HepG2 (cell line): ENCODE data around the gene EPO. TPM values are rescaled to one million over a fixed set of nuclear protein-coding genes. Genes with fewer than 3 reads are reported as not detected.

ENCODE experiments used
- ASH2L ChIP-seq: fragments of 300-600, 200-600 bp; sonication (generic); IDR thresholded peaks from 2 replicates; pipeline ENCODE4 v1.7.0; 2017; ENCODE audit warnings: low read depth, mild to moderate bottlenecking, moderate library complexity, mixed read lengths, low read length; ENCODE audit not compliant: insufficient read length
- CBX1 ChIP-seq: IDR thresholded peaks from one replicate; pipeline ENCODE4 v1.6.1; 2016; ENCODE audit warnings: antibody characterized with exemption, low read depth
- EZH2 ChIP-seq: conservative IDR thresholded peaks from 2 replicates; pipeline ENCODE4 v1.6.1; 2012; ENCODE audit warnings: mild to moderate bottlenecking, low read depth, low read length, moderate library complexity
- MED13 ChIP-seq: sonication (generic); formaldehyde crosslinking; IDR thresholded peaks from 2 replicates; pipeline ENCODE4 v1.5.0; 2020; ENCODE audit warnings: missing genetic modification reagents
- NR2F1 ChIP-seq, 2 experiments: fragments of 450-650 bp in 1 of 2; formaldehyde crosslinking in 1 of 2; IDR thresholded peaks; 2 replicates each; pipeline versions ENCODE4 v1.5.0 to v1.6.1; 2016 to 2020; ENCODE audit warnings: mild to moderate bottlenecking in 1 of 2, missing compliant biosample characterization in 1 of 2, missing genetic modification reagents in 1 of 2, moderate library complexity in 1 of 2
- PHF8 ChIP-seq: sonication (generic); formaldehyde crosslinking; IDR thresholded peaks from 2 replicates; pipeline ENCODE4 v1.5.0; 2020; ENCODE audit warnings: missing genetic modification reagents
- SMAD1 ChIP-seq: sonication (generic); formaldehyde crosslinking; IDR thresholded peaks from 2 replicates; pipeline ENCODE4 v1.4.0; 2020; ENCODE audit warnings: missing genetic modification reagents, low read depth, mild to moderate bottlenecking, borderline replicate concordance
- SOX5 ChIP-seq: IDR thresholded peaks from 2 replicates; pipeline ENCODE4 v1.6.1; 2016; ENCODE audit warnings: borderline replicate concordance
- ZBTB38 ChIP-seq: sonication (generic); formaldehyde crosslinking; IDR thresholded peaks from 2 replicates; pipeline ENCODE4 v1.5.1; 2020; ENCODE audit warnings: mild to moderate bottlenecking, missing genetic modification reagents
- ZBTB42 ChIP-seq: sonication (generic); formaldehyde crosslinking; IDR thresholded peaks from 2 replicates; pipeline ENCODE4 v1.5.0; 2020; ENCODE audit warnings: mild to moderate bottlenecking, missing genetic modification reagents
- ZFP82 ChIP-seq: sonication (generic); formaldehyde crosslinking; IDR thresholded peaks from 2 replicates; pipeline ENCODE4 v1.5.1; 2020; ENCODE audit warnings: mild to moderate bottlenecking, missing genetic modification reagents, borderline replicate concordance
- ZNF576 ChIP-seq: sonication (generic); formaldehyde crosslinking; IDR thresholded peaks from 2 replicates; pipeline ENCODE4 v1.4.0; 2020; ENCODE audit warnings: mild to moderate bottlenecking, missing genetic modification reagents
- ZNF598 ChIP-seq: sonication (generic); formaldehyde crosslinking; IDR thresholded peaks from 2 replicates; pipeline ENCODE4 v1.5.1; 2020; ENCODE audit warnings: mild to moderate bottlenecking, missing genetic modification reagents, borderline replicate concordance
- ZNF781 ChIP-seq: sonication (generic); formaldehyde crosslinking; IDR thresholded peaks from 2 replicates; pipeline ENCODE4 v1.5.1; 2020; ENCODE audit warnings: borderline replicate concordance, mild to moderate bottlenecking, missing genetic modification reagents; ENCODE audit errors: not compliant biosample characterization
- ZNF816 ChIP-seq: sonication (generic); formaldehyde crosslinking; IDR thresholded peaks from 2 replicates; pipeline ENCODE4 v1.8.0; 2022; ENCODE audit warnings: missing genetic modification reagents, mild to moderate bottlenecking, borderline replicate concordance
- ZNF83 ChIP-seq: sonication (generic); formaldehyde crosslinking; IDR thresholded peaks from 2 replicates; pipeline ENCODE4 v1.4.0; 2020; ENCODE audit warnings: missing genetic modification reagents, mild to moderate bottlenecking, borderline replicate concordance
- polyA plus RNA-seq, 8 experiments: library from polyadenylated mRNA; depleted of rRNA in 3 of 8; stranded (reverse) in 7 of 8; unstranded in 1 of 8; fragments of >200 nt; fragmentation: Illumina TruSeq in 4 of 8; extraction: Trizol in 4 of 8; gene quantifications; 2 replicates each; pipeline versions ENCODE4 v1.2.1 to v1.2.3, GENCODE V29; 2011 to 2016; ENCODE audit warnings: low read depth in 4 of 8, missing spikeins in 1 of 8, mixed read lengths in 1 of 8; ENCODE audit not compliant: insufficient read depth in 1 of 8
- total RNA-seq, 5 experiments: library from RNA; depleted of rRNA; stranded (reverse); fragments of >200 nt; fragmentation: Illumina TruSeq; extraction: Trizol; gene quantifications; 2 replicates each; pipeline ENCODE4 v1.2.3, GENCODE V29; 2016; ENCODE audit warnings: low read depth in 1 of 5
- TF ChIP-seq, protein P1 (sequence below): fragments of 450-650 bp; IDR thresholded peaks from 2 replicates; pipeline ENCODE4 v1.6.1; 2017; ENCODE audit warnings: mild to moderate bottlenecking
- TF ChIP-seq, protein P2 (sequence below): sonication (generic); formaldehyde crosslinking; IDR thresholded peaks from 2 replicates; pipeline ENCODE4 v1.5.0; 2020; ENCODE audit warnings: mild to moderate bottlenecking, missing genetic modification reagents
- TF ChIP-seq, protein P3 (sequence below): IDR thresholded peaks from 2 replicates; pipeline ENCODE4 v1.6.1; 2016; ENCODE audit warnings: mild to moderate bottlenecking
- TF ChIP-seq, protein P4 (sequence below): sonication (generic); formaldehyde crosslinking; IDR thresholded peaks from 2 replicates; pipeline ENCODE4 v1.4.0; 2020; ENCODE audit warnings: missing genetic modification reagents, borderline replicate concordance

Gene EPO
- total and polyA plus RNA-seq, 2 of the 13 experiments (the other 11 are each of a cell fraction or from before 2014, with no cell fraction given), result 10.3 to 25.7 TPM

- TF ChIP-seq, protein P1, sequence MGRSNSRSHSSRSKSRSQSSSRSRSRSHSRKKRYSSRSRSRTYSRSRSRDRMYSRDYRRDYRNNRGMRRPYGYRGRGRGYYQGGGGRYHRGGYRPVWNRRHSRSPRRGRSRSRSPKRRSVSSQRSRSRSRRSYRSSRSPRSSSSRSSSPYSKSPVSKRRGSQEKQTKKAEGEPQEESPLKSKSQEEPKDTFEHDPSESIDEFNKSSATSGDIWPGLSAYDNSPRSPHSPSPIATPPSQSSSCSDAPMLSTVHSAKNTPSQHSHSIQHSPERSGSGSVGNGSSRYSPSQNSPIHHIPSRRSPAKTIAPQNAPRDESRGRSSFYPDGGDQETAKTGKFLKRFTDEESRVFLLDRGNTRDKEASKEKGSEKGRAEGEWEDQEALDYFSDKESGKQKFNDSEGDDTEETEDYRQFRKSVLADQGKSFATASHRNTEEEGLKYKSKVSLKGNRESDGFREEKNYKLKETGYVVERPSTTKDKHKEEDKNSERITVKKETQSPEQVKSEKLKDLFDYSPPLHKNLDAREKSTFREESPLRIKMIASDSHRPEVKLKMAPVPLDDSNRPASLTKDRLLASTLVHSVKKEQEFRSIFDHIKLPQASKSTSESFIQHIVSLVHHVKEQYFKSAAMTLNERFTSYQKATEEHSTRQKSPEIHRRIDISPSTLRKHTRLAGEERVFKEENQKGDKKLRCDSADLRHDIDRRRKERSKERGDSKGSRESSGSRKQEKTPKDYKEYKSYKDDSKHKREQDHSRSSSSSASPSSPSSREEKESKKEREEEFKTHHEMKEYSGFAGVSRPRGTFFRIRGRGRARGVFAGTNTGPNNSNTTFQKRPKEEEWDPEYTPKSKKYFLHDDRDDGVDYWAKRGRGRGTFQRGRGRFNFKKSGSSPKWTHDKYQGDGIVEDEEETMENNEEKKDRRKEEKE, result no peak
- TF ChIP-seq CBX1 (no peak), ZBTB38 (CRISPR knock-in tag) (peak; percentile 41; the same call in 1 of the 2 replicates), SOX5 (CRISPR knock-in tag) (peak; percentile 64; the same call in 1 of the 2 replicates), SMAD1 (peak; percentile 84), MED13 (CRISPR knock-in tag) (peak; percentile 21; the same call in 1 of the 2 replicates), ZNF576 (CRISPR knock-in tag) (no peak), EZH2 (no peak), ASH2L (no peak), ZNF816 (CRISPR knock-in tag) (peak; percentile 81), ZFP82 (CRISPR knock-in tag) (peak; percentile 72), PHF8 (CRISPR knock-in tag) (peak; percentile 79), ZNF598 (CRISPR knock-in tag) (no peak; the same call in 1 of the 2 replicates), ZNF83 (0 out of 2 replicates have a peak, but pooled peaks have one; percentile 51), NR2F1 (CRISPR knock-in tag; IDR thresholded peaks at IDR 0.05) (no peak), ZNF781 (CRISPR knock-in tag) (no peak), ZBTB42 (0 out of 2 replicates have a peak, but pooled peaks have one; percentile 27)
- TF ChIP-seq, protein P2, sequence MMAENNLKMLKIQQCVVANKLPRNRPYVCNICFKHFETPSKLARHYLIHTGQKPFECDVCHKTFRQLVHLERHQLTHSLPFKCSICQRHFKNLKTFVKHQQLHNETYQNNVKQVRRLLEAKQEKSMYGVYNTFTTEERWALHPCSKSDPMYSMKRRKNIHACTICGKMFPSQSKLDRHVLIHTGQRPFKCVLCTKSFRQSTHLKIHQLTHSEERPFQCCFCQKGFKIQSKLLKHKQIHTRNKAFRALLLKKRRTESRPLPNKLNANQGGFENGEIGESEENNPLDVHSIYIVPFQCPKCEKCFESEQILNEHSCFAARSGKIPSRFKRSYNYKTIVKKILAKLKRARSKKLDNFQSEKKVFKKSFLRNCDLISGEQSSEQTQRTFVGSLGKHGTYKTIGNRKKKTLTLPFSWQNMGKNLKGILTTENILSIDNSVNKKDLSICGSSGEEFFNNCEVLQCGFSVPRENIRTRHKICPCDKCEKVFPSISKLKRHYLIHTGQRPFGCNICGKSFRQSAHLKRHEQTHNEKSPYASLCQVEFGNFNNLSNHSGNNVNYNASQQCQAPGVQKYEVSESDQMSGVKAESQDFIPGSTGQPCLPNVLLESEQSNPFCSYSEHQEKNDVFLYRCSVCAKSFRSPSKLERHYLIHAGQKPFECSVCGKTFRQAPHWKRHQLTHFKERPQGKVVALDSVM (CRISPR knock-in tag), result peak; percentile 7; the same call in 1 of the 2 replicates
- TF ChIP-seq, protein P3, sequence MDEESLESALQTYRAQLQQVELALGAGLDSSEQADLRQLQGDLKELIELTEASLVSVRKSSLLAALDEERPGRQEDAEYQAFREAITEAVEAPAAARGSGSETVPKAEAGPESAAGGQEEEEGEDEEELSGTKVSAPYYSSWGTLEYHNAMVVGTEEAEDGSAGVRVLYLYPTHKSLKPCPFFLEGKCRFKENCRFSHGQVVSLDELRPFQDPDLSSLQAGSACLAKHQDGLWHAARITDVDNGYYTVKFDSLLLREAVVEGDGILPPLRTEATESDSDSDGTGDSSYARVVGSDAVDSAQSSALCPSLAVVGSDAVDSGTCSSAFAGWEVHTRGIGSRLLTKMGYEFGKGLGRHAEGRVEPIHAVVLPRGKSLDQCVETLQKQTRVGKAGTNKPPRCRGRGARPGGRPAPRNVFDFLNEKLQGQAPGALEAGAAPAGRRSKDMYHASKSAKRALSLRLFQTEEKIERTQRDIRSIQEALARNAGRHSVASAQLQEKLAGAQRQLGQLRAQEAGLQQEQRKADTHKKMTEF (CRISPR knock-in tag), result peak; percentile 46
- TF ChIP-seq, protein P4, sequence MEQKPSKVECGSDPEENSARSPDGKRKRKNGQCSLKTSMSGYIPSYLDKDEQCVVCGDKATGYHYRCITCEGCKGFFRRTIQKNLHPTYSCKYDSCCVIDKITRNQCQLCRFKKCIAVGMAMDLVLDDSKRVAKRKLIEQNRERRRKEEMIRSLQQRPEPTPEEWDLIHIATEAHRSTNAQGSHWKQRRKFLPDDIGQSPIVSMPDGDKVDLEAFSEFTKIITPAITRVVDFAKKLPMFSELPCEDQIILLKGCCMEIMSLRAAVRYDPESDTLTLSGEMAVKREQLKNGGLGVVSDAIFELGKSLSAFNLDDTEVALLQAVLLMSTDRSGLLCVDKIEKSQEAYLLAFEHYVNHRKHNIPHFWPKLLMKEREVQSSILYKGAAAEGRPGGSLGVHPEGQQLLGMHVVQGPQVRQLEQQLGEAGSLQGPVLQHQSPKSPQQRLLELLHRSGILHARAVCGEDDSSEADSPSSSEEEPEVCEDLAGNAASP (CRISPR knock-in tag), result no peak; the same call in 1 of the 2 replicates
Observed at GRCh38 chr7:100705753-100706671, 14.3 kb upstream of the EPO start, which contains the start of gene POP7 (continued).
